DND-41 (cell line): Measurements from ENCODE around the gene ZBTB45.
"Not testable (repeated sequence)": the region's sequence is repeated elsewhere in the genome, so short reads cannot be mapped to it uniquely, and the experiment has no call there.

Experiments
- EZH2 ChIP-seq: IDR thresholded peaks from 3 replicates; pipeline ENCODE4 v1.6.1; 2012; ENCODE audit warnings: borderline replicate concordance, low read depth, mild to moderate bottlenecking, moderate library complexity, low read length, inconsistent platforms; ENCODE audit not compliant: severe bottlenecking
- TF ChIP-seq, protein P1 (sequence below): IDR thresholded peaks from 2 replicates; pipeline ENCODE4 v1.5.1; 2012; ENCODE audit warnings: borderline replicate concordance, low read length, moderate library complexity, mild to moderate bottlenecking; ENCODE audit not compliant: poor library complexity, severe bottlenecking; ENCODE audit errors: extremely low read depth

DNA sequence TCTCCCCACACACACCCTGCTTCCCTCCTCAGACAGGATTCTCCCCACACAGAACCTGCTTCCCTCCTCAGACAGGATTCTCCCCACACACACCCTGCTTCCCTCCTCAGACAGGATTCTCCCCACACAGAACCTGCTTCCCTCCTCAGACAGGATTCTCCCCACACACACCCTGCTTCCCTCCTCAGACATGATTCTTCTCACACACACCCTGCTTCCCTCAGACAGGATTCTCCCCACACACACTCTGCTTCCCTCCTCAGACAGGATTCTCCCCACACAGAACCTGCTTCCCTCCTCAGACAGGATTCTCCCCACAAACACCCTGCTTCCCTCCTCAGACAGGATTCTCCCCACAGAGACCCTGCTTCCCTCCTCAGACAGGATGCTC is 19.6 kb upstream of the ZBTB45 start:
- TF ChIP-seq, protein P1, sequence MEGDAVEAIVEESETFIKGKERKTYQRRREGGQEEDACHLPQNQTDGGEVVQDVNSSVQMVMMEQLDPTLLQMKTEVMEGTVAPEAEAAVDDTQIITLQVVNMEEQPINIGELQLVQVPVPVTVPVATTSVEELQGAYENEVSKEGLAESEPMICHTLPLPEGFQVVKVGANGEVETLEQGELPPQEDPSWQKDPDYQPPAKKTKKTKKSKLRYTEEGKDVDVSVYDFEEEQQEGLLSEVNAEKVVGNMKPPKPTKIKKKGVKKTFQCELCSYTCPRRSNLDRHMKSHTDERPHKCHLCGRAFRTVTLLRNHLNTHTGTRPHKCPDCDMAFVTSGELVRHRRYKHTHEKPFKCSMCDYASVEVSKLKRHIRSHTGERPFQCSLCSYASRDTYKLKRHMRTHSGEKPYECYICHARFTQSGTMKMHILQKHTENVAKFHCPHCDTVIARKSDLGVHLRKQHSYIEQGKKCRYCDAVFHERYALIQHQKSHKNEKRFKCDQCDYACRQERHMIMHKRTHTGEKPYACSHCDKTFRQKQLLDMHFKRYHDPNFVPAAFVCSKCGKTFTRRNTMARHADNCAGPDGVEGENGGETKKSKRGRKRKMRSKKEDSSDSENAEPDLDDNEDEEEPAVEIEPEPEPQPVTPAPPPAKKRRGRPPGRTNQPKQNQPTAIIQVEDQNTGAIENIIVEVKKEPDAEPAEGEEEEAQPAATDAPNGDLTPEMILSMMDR, result not testable (repeated sequence)
- not testable (repeated sequence) for TF ChIP-seq EZH2
